ENCODE results near the gene ITGB1.

The ITGB1 gene

DNA sequence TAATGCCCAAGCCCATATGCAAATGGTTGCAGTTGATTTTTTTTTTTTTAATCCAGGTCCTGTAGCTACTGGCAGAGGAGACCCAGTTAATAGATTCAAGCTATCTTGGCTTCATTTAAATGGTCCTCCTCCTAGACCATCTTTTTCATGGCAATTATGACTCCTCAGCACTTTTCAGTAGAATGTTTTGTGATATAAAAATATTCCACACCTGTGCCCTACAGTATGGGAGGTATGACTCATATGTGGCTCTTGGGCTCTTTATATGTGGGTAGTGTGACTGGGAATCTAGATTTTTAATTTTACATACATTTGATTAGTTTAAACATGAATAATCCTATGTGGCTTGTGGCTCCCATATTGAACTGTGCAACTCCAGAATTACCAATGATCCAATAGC lies 80.1 kb downstream of the ITGB1 start:
- no peak for DNase-seq

GRCh38 chr10:32865170-32865569 lies 92.9 kb downstream of the ITGB1 start:
- no peak for DNase-seq

- no peak for DNase-seq
Measured at GRCh38 chr10:32854435-32854834, 103.6 kb downstream of the ITGB1 start.

GRCh38 chr10:32851301-32851700 lies 106.7 kb downstream of the ITGB1 start:
- DNase-seq, result no peak
